Caki2 (cell line): Measurements from ENCODE around the gene TJAP1. TPM values are rescaled to one million over a fixed set of nuclear protein-coding genes. Genes with fewer than 3 reads are reported as not detected.

Source experiments
- DNase-seq: peaks from one replicate; pipeline ENCODE4 v3.0.0-alpha.2; 2015; ENCODE audit warnings: low read depth
- in situ Hi-C: cut with HindIII; loops from 2 replicates; pipeline ENCODE4 v1.10.0; 2016; ENCODE audit warnings: low sequenced_read_pairs, low pct_unique_long_range_greater_than_20kb, mixed read lengths
- total RNA-seq: library from RNA; depleted of rRNA; stranded (reverse); fragments of >200 nt; shearing (Covaris generic); gene quantifications from 2 replicates; pipeline ENCODE4 v1.2.3, GENCODE V29; 2014; ENCODE audit warnings: low replicate concordance; rRNA removed

Gene TJAP1, protein sequence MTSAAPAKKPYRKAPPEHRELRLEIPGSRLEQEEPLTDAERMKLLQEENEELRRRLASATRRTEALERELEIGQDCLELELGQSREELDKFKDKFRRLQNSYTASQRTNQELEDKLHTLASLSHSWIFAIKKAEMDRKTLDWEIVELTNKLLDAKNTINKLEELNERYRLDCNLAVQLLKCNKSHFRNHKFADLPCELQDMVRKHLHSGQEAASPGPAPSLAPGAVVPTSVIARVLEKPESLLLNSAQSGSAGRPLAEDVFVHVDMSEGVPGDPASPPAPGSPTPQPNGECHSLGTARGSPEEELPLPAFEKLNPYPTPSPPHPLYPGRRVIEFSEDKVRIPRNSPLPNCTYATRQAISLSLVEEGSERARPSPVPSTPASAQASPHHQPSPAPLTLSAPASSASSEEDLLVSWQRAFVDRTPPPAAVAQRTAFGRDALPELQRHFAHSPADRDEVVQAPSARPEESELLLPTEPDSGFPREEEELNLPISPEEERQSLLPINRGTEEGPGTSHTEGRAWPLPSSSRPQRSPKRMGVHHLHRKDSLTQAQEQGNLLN
- total RNA-seq: 20.2 and 22.7 TPM in 2 replicates

DNA sequence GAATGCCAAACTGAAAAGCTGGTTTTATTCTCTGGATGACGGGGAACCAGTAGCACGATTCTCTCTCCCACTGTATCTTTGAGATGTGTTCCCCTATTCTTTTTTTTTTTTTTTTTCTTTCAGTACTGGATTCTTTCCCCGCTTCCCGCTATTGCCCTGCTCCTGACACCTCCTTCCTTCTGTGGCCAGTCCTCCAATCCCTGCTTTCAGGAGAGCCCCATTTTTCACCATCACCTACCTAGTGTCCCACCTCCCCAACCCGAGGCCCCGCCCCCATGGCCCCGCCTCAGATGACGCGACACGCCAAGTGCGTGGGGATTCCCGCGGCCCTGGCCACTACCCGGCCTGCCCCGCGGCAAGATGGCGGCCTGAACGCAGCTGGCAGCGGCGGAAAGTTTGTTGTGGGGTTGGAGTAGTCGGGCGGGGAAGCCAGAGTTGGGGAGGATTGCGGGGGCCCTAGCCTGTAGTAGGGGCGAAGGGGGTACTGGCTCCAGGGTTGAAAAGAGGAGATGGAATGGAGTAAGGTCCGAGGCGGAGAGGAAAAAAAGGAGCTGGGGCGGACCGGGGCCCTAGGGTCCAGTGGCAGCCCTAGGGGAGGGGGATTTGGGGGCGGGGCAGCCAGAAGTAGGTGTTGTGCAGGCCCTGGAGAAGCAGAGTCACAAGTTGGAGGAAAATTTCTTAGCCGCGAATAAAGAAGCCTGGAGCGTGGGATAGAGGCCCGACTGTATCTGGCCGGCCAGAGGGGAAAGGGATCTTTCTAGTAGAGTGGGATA, at the start of gene TJAP1:
TSS of gene TJAP1 (plus strand) at position 336 of the 773 bp plus-strand sequence. CDS start 21,432 bp downstream, outside the sequence.
- in situ Hi-C loops: no loop called here
- DNase-seq: peak; percentile 72

DNA sequence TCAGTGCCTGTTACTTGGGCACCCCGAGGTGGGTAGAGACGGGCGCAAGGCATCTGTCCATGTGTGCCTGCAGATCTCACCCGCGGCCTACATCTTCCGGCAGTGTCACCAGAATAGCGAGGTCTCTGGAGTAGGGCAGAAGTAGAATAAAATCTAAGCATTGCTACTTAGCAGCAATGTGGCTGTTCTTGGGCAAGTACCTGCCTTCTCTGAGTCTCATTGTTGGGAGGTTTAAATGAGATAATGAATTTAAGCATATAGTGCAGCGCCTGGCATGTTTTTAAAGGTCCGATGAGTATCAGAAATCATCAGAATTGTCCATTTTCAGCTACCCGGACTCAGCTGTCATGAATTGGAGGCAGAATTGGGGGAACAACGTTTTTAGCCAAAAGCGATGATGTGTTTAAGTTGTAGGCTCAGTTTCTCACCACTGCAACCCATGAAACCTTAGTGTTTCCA, 49.2 kb upstream of the TJAP1 start:
- DNase-seq: no peak
- in situ Hi-C loops: no loop called here

DNA sequence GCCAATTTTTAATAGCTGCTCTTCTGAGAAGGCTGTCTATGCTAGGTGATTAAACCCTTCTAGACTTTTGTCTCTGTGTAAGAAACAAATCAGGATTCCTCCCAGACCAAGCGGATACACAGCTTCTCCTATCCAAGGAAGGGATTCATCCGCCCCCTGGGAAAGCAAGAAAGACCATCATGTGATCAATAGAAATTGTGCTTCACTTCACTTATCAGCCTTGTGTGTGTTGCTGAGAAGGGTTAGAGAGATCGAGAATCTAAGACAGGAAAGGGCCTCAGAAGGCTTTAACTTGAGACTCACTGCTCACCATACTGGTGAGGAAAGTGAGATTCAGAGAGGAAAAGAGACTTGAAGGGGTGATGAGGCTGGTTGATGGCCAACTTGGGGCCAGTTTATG, 48.5 kb upstream of the TJAP1 start:
- in situ Hi-C loops: no loop called here
- DNase-seq: no peak

DNA sequence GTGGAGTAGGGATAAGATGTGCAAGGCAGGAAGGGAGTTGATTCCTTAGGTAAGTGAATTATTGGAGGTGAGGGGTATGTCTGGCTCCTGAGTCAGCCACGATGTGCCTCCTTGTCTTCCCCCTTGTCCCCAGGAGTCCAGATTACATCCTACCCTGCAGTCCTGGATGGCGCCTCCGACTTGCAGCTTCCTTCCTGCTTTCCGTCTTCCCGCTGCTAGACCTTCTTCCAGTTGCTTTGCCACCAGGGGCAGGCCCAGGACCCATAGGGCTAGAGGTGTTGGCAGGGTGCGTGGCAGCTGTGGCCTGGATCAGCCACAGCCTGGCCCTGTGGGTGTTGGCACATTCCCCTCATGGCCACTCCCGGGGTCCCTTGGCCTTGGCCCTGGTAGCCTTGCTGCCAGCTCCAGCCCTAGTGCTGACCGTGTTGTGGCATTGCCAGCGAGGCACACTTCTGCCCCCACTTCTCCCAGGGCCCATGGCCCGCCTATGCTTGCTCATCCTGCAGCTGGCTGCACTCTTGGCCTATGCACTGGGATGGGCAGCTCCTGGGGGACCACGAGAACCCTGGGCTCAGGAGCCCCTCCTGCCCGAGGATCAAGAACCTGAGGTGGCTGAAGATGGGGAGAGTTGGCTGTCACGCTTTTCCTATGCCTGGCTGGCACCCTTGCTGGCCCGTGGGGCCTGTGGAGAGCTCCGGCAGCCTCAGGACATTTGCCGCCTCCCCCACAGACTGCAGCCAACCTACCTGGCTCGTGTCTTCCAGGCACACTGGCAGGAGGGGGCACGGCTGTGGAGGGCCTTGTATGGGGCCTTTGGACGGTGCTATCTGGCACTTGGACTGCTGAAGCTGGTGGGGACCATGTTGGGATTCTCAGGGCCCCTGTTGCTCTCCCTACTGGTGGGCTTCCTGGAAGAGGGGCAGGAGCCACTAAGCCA, 45.1 kb upstream of the TJAP1 start:
- in situ Hi-C loops: no loop called here
- DNase-seq: no peak

DNA sequence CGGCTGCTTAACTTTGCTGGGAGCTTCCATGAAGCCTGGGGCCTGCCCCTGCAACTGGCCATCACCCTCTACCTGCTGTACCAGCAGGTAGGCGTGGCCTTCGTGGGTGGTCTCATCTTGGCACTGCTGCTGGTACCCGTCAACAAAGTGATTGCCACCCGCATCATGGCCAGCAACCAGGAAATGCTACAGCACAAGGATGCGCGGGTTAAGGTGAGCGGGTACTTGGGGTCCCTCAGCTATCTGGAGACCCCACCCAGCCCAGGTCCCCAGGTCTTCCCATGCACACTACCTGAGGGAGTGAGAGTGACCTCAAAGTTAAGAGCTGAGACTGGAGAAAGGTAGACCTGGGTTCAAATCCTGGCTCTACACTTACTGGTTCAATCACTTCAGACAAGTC, 44.2 kb upstream of the TJAP1 start:
- DNase-seq: no peak

DNA sequence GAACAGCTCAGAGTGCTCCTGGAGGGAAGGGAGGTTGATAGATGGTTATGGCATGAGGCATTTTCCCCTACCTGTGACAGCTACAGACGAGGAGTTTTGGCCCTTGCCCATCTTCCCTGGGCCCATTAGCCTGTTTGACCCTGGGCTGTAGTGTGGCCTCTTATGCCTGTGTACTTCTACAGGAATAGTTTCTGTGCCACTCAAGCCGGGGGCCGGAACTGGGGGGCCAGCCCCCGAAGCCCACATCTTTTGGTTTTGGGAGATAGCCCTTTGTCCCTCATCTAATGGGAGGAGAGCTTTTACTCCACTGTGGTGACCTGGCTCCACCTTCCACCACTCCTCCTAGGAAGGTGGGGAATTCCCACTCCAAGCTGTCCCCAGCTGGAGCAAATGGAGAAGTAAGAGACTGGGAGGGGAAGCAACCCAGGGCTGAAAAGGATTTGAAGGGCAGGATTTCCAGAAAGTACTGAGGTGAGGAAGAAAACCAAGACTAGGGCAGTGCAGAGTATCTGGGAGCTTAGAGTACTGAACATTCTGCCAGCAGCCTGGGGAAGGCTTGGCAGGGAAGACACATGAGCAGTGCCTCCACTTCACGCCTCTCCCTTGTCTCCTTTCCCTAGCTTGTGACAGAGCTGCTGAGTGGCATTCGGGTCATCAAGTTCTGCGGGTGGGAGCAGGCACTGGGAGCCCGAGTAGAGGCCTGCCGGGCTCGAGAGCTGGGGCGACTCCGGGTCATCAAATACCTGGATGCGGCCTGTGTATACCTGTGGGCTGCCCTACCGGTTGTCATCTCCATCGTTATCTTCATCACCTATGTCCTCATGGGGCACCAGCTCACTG, 43.1 kb upstream of the TJAP1 start:
- peak; percentile 31 for DNase-seq
- in situ Hi-C loops: no loop called here

More for the DNA sequence above, 44.2 kb upstream of the TJAP1 start:
- in situ Hi-C loops: no loop called here

DNA sequence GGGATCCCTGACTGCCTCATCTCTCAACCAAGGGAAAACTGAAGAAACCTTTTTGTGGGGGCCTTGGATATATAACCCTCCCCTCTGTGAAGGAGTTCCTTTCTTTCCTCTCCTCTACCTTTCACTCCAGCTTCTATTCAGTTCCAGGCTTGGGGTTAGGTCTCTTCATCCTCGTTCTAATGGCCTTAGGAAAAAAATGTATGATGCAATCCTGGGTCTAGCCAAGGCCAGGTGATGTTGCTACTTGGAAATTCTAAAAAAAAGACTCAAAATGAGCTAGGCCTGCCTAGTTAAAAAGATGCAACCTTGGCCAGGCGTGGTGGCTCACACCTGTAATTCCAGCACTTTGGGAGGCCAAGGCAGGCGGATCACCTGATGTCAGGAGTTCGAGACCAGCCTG, 42.4 kb upstream of the TJAP1 start:
- in situ Hi-C loops: no loop called here
- DNase-seq: no peak

DNA sequence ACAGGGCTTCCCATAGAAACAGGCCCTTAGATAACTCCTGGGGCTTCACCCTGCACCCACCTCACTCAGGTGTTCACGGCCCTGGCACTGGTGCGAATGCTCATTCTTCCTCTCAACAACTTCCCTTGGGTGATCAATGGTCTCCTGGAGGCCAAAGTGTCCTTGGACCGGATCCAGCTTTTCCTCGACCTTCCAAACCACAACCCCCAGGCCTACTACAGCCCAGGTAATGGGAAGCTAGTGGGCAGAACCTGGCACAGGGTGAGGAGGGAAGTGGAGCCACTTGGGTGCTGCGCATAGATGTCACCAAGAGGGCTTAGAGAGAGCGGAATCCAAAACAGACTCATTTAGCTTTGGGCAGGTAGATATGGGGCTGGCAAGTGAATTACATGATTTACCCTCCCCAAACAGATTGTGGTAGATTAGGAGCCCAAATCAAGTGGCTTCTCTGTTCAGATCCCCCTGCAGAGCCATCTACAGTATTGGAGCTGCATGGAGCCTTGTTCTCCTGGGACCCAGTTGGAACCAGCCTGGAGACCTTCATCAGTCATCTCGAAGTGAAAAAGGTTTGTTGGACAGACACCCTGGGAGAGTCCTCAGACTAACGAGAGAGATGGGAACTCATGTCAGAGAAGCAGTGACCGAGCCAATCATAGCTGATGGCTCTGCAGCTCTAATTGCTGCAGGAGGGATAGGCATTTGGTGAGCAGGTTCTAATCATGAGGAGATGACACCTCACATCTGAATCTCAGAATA, 41.5 kb upstream of the TJAP1 start:
- DNase-seq: no peak
- in situ Hi-C loops: no loop called here

DNA sequence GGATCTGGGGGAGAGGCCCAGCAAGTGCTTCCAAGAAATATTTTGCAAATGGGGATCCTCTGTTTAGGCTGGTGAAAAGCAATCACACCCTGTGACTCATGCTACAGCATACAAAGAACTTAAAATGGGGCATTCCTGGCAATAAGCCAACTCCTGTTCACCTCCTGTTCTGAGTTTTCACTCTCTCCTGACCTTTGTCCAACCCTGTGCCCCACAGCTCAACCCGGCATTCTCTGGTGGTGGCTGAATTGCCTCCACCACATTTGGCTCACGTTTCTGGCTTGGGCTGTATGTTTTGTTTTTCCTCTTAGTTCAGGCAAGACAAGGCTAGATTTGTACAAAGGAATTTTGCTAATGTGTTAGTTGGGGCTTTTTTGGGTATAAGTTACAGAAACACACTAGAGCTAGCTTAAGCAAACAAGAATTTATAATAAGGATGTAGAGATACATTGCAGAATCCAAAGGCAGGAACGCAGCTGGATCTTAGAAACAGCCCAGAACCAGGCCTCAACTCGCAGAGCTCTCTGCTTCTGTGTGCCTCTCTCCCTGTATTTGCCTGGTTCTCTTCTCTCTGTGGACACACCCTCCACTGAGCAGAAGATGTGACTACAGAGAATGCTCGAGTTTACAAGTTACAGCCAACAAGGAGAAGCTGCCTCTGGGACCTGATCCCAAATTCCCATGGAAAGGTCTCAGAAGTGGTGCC, 40.6 kb upstream of the TJAP1 start:
- in situ Hi-C loops: no loop called here
- peak; percentile 59 for DNase-seq

DNA sequence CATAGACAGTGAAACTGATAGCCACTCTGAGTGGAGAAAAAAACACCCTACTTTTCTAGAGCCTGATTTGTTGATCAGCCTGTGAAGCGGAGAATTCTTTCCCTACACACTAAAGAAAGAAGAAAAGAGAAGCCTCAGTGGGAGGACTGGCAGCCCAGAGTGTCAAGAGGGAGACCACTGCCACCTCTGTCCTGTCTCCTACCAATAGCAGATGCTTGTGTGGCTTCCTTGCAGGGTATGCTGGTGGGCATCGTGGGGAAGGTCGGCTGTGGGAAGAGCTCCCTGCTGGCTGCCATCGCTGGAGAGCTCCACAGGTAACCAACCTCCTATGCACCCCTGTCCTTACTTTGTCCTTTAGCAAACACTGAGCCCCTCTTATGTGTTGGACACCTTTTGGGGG, 39.7 kb upstream of the TJAP1 start:
- in situ Hi-C loops: no loop called here
- DNase-seq: no peak

DNA sequence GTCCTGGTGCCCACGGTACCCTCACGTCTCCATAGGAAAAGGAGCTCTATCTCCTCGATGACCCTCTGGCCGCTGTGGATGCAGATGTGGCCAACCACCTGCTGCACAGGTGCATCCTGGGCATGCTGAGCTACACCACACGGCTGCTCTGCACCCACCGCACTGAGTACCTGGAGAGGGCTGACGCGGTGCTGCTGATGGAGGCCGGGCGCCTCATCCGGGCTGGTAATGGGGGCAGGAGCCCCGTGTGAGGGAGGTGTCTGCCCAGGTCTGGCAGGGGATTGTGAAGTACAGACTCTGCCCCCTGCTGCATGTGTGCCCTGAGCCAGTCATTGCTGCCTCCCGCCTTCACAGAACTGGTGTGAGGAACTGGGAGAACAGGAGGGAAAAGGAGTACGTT, 34.4 kb upstream of the TJAP1 start:
- in situ Hi-C loops: no loop called here
- no peak for DNase-seq

DNA sequence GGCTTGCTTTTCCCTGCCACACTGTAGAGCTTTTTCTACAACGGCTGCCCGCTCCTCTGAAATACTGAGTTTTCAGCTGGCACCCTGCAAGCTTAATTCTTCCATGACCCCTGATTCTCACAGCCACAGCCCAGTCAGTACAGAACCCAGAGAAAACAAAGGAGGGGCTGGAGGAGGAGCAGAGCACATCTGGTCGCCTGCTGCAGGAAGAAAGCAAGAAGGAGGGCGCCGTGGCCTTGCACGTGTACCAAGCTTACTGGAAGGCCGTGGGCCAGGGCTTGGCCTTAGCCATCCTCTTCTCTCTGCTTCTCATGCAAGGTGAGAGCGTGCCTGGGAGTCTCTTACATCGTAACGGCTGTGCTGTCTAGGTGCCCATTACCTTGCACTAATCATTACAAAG, 33.3 kb upstream of the TJAP1 start:
- no peak for DNase-seq
- in situ Hi-C loops: no loop called here

DNA sequence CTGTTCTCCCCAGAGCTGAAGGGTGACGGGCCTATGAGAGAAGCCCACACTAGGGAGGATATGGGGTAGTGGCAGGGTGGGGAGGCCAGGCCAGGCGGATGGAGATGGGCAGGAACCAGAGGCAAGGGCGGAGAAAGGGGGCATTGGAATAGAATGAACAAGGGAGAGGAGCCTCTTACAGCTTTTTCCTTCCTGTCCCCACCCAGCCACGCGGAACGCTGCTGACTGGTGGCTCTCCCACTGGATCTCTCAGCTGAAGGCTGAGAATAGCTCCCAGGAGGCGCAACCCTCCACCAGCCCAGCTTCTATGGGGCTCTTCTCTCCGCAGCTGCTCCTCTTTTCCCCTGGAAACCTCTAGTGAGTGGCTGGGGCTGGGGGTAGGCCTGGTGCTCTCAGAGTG, 32.8 kb upstream of the TJAP1 start:
- no peak for DNase-seq
- in situ Hi-C loops: no loop called here

DNA sequence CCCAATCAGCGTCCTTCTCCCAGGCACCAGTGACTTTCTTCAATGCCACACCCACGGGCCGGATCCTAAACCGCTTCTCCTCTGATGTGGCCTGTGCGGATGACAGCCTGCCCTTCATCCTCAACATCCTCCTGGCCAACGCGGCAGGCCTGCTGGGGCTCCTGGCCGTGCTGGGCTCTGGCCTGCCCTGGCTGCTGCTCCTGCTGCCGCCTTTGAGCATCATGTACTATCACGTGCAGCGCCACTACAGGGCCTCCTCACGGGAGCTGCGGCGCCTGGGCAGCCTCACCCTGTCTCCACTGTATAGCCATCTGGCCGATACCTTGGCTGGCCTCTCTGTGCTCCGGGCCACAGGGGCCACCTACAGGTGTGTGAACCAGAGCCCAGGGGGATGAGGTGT, 31.8 kb upstream of the TJAP1 start:
- in situ Hi-C loops: no loop called here
- DNase-seq: no peak

DNA sequence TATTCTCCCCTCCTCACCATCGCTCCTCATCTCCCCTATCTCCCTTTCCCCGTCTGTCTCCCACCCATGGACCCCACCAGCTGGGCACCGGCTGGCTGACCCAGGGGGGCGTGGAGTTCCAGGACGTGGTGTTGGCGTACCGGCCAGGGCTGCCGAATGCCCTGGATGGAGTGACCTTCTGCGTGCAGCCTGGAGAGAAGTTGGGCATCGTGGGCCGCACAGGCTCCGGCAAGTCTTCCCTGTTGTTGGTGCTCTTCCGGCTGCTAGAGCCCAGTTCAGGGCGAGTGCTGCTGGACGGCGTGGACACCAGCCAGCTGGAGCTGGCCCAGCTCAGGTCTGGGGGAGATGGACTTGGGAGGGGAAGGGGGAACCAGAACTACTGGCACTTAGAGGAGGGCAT, 29.8 kb upstream of the TJAP1 start:
- DNase-seq: no peak
- in situ Hi-C loops: no loop called here

DNA sequence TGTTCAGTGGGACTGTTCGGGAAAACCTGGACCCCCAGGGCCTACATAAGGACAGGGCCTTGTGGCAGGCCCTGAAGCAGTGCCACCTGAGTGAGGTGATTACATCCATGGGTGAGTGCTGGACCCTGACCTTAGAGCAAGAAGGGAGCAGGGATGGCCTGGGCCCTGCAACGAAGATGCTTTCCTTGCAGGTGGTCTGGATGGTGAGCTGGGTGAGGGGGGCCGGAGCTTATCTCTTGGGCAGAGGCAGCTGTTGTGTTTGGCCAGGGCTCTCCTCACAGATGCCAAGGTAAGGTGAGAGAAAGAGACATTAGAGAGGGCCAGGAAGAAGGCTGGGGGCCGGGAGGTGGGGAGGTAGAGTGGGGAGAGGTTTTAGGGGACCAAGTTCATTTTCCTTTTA, 28.5 kb upstream of the TJAP1 start:
- no peak for DNase-seq
- in situ Hi-C loops: no loop called here
